NCI-H2081 (cell line): ENCODE results near the gene SLAMF6.
"Not testable (repeated sequence)": the region's sequence is repeated elsewhere in the genome, so short reads cannot be mapped to it uniquely, and the experiment has no call there.

Experiments used
- DNase-seq, 2 experiments: peaks; one replicate each; lab custom pipeline; 2025; lab: John Stamatoyannopoulos, UW

SLAMF6 gene

DNA sequence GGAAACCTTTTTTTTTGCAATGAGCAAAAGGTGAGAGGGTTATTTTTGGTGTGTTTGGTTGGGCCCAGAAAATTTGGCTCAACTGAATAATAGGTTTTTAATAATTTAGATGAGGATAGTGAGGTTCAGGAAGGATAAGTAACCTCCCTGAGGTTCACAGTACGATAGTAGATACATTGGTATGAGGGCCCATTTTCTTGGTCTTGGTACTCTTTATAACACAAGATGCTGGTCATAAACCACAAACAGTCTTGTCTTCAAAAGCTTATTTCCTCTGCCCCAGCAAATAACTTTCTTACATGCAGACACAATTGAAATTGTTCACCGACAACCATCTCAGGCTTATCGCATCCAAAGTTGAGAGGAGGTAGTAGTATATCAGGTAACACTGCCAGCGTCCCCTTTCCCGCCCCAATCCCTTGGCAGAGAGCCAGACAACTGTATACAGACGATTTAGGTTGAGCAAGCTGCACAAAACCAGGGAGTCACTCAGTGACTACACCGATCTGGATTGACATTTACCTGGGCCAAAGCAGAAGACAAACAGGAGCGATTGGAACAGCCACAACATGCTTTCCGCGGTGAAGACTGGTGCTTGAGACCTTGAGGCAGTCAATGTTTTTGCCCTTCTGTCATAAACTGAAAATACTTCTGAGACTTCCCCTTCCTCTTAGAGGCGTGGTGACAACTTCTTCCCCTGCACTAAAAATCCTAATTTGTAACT, at the start of gene SLAMF6:
Gene SLAMF6, minus strand, starts transcription at position 634 of the 724 bp plus-strand sequence. Its CDS starts 63 bp downstream, at position 571.
- no peak for DNase-seq

DNA sequence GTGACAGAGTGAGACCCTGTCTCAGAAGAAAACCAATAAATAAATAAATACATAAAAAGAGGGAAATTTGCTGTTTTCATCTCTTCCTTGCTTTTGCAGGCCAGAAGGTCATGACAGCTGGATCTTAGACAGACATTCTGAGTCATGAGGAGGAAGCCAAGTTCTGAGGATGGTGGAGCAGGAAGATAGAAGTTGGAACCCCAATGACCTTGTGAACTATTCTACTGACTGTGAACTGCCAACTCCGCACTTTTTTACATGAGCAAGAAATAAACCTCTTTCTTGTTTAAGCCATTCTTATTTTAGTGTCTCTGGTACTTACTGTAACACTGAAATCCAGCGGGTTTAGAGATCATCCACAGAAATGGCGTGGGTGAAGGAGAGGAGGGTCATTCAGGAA, 47.8 kb upstream of the SLAMF6 start:
- DNase-seq: no peak

DNA sequence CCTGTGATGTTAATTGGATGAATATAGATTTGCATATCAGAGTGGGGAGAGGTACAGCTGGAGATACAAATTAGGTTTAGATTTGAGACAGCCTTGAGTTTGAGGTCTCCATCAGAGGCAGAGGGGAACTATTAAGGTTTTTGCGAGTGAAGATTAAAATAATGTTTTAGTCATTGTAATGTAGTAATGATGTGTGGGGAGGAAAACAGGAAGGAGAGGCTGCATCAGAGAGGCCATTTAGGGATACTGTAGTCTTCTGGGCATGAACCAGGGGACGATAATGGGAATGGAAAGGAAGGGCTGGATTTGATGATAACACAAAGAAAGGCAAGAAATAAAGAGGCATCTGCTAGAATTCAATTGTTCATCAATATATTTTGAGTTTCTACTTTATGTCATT, 46.8 kb upstream of the SLAMF6 start:
- DNase-seq: no peak

DNA sequence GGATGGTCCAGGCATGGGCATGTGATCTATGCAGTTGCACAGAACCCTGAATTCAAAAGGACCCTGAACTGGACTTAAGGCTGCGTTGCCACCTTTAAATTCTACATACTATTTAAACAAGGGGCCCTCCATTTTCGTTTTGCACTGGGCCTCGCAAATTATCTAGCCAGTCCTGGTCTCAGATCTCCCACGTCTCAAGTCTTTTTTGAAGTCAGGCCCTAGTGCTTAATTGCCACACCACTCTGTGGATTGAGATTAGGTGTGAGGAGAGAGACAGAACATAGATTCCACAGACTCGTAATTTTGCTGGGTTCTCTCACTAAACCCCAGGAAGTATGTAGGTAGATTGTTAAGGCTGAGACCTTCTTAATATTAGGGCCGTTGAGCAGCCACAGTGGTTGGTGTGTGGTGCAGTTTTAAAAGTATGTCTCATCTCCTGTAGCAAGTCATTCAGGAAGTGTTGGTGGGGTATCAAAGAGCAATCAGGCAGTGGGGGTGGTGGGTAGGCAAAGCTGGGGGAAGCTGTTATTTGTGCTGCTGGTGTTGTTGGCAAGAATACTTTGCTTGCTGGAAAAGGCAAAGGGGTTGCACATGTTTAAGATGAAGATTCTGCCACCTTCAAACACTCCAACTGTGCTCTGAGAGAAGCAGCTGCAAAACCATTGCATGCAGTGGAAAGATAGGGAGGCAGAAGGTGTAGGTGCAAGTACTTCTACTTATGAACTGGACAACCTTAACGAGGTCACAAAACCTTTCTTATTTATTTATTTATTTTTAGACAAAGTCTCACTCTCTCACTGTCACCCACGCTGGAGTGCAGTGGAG, 45.0 kb upstream of the SLAMF6 start:
- DNase-seq: no peak

DNA sequence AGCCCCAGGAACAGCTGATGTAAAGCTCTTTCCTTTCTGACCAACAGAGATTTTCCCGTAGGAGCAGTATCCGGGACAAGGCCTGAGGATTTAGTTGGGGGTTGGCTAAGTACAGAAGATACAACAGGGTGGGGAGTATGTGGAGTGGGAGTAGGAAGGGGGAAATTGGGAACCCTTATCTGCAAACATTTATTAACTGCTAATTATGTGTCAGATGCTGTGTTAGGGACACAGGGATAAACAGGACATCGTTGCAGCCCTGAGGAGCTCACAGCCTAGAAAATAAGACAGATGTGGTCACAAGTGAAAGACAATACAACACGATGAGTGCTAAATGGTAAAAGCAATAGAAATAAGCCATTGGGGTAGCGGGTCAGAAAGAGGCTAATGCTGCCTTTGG, 44.3 kb upstream of the SLAMF6 start:
- no peak for DNase-seq

DNA sequence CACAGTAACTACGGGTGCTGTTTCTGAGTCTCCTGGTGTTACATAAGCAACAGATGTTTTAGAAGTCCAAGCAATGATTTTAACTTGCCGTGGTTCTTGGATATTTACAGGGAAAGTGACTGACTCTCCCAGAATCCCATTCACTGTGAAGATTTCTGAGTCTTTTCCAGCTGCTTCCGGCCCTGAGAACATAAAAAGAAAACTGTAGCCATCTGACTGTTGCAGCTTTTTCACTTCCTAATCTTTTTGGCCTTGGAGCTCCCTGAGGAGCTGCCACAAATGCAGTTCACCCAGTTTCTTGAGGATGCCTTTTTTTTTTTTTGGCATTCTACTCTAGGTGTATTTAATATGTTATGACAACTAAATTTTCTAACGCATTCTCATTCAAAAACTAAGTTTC, 42.5 kb upstream of the SLAMF6 start:
- no peak for DNase-seq

DNA sequence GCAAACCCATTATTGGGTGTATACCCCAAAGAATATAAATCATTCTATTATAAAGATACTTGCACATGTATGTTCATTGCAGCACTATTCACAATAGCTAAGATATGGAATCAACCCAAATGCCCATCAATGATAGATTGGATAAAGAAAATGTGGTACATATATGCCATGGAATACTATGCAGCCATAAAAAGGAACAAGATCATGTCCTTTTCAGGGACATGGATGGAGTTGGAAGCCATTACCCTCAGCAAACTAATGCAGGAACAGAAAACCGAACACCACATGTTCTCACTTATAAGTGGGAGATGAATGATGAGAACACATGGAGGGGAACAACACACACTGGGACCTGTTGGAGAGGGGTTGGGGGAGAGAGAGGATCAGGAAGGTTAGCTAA, 40.2 kb upstream of the SLAMF6 start:
- not testable (repeated sequence) for DNase-seq

DNA sequence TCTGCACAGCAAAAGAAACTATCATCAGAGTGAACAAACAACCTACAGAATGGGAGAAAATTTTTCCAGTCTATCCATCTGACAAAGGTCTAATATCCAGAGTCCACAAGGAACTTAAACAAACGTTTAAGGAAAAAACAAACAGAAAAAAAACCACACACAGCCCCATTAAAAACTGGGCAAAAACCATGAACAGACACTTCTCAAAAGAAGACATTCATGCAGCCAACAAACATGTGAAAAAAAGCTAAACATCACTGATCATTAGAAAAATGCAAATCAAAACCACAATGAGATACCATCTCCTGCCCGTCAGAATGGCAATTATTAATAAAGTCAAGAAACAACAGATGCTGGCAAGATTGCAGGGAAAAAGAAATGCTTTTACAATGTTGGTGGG, 39.7 kb upstream of the SLAMF6 start:
- DNase-seq: not testable (repeated sequence)

DNA sequence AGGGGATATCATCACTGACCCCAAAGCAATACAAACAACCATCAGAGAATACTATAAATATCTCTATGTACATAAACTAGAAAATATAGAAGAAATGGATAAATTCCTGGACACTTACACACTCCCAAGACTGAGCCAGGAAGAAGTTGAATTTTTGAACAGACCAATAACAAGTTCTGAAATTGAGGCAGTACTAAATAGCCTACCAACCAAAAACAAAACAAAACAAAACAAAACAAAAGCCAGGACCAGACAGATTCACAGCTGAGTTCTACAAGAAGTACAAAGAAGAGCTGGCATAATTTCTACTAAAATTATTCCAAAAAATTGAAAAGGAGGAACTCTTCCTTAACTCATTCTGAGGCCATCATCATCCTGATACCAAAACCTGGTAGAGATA, 37.8 kb upstream of the SLAMF6 start:
- no peak for DNase-seq

DNA sequence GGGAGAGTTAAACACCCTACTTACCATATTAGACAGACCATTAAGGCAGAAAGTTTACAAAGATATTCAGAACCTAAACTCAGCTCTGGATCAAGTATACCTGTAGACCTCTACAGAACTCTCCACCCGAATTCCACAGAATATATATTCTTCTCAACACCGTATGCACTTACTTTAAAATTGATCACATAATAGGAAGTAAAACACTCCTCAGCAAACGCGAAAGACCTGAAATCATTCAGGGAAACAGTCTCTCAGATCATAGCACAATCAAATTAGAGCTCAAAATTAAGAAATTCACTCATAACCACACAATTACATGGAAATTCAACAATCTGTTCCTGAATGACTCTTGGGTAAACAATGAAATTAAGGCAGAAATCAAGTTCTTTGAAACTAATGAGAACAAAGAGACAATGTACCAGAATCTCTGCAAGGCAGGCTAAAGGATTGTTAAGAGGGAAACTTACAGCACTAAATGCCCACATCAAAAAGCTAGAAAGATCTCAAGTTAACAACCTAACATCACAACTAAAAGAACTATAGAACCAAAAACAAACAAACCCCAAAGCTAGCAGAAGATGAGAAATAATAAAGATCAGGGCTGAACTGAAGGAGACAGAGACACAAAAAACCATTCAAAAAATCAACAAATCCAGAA, 37.1 kb upstream of the SLAMF6 start:
- DNase-seq: no peak

DNA sequence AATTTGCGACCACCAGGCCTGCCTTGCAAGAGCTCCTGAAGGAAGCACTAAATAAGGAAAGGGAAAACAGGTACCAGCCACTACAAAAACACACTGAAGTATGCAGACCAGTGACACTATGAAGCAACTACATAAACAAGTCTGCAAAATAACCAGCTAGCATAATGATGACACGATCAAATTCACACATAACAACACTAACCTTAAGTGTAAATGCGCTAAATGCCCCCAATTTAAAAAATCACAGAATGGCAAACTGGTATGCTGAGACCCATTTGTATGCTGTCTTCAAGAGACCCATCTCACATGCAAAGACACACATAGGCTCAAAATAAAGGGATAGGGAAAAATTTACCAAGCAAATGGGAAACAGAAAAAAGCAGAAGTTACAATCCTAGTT, 36.4 kb upstream of the SLAMF6 start:
- DNase-seq: not testable (repeated sequence)

DNA sequence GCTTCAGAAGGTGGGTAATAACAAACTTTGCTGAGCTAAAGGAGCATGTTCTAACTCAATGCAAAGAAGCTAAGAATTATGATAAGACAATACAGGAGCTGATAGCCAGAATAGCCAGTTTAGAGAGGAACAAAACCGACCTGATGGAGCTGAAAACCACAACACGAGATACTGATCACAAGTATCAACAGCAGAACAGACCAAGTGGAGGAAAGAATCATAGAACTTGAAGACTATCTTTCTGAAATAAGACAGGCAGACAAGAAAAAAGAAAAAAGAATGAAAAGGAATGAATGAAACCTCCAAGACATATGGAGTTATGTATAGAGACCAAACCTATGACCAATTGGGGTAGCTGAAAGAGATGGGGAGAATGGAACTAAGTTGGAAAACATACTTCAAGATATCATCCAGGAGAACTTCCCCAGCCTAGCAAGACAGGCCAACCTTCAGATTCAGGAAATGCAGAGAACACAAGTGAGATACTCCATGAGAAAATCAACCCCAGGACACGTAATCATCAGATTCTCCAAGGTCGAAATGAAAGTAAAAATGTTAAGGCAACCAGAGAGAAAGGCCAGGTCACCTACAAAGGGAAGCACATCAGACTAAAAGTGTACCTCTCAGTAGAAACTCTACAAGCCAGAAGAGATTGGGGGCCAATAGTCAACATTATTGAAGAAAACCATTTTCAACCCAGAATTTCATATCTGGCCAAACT, 35.8 kb upstream of the SLAMF6 start:
- DNase-seq: no peak

DNA sequence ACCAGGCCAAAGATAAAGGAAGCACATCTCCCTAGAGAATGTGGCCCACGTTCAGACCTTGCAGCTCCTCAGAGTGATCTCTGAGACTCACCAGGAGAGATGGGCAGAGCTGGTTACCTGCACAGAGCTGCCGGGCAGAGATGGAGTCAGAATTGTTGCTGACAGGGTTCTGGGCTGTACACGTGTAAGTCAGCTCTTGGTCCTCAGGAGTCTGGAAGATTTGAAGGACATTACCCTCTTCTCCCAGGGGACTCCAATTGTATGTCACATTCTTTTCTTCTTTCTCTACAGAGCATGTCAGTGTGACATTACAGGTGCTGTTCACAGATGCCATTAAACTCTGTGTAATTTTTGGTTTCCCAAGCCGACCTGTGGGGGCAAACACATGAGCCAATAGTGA, 30.7 kb upstream of the SLAMF6 start:
- no peak for DNase-seq

DNA sequence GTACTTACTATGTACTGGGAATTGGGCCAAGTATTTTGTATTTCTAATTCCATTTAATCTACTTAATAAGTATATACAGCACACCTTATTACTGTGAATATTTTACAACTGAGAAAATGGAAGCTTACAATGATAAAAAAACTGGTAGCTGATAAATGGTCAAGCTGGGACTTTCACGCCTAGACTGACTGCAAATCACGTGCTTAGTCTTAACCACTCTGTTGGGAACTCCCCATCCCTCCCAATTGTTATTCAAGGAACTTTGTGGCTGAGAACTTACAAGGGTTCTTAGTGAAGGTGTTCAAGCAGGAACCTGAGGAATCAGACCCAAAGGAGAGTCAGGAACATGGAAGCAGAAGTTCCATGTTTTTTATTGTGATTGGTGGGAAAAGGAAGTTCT, 29.4 kb upstream of the SLAMF6 start:
- no peak for DNase-seq

DNA sequence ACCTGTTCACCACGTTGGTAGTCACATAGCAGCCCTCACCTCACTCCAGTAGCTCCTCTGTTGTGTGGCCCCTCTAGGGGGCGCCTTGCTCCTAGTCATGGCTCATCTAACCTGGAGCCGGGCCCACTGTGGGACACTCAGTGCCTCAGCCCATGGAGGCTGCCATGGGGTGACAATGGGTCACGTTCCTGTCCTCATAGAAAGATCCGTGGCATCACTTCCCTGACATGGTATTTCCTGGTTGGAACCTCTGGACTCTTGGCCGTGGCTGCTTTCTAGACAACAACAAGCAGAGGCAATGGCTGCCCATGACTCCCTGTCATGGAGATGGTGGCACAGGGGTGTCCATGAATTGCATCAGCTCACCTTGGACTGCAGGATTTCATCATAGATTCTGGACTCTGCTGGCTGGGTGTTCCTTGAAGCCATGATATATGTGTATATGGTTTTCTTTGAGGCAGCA, 27.5 kb upstream of the SLAMF6 start:
- no peak for DNase-seq

DNA sequence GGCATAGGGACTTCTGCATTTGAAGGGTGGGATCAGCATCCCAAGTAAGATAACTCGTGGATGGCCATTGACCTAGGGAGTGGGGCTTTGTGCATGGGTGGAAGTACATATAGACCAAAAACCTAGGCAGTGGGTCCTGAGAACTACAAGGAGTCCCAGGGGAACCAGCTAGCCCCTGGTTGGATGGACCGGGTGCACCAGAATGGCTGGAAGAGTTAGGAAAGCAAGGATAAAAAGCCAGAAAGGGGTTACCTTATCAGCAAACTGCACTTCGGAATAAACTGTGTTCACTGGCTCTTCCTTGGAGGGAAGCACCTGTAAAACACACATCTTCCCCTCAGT, 26.6 kb upstream of the SLAMF6 start:
- DNase-seq: no peak

DNA sequence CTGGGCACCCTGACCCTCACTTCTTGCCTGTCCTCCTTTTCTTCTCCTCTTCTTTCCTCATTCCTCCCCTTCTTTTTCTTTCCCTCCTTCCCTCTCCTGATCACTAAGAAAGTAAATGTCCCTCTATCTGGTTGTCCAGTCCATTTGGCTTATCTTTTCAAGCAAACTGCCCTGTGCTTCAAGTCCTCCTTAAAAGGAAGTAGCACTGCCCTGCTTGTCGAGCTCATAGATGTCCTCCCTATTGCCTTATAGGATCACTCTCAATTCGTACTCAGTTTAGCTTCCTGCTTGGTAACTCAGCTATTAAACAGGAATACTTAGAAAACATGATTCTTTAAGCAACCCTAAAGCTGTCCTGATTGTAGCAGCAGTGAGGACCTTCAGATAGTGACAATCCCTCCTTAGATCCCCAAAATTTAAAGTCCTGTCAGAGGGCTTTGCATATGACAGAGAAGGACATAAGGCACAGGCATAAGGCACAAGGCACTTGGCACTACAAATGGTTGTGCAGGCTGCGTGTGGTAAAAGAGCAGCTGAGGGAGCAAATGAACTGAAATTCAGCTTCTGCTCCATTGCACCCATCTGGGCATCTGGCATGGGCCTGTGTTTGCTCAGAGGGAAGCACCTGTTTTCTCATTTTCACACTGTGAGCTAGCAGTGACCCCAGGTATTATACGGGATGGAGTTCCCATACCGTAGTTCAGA, 26.1 kb upstream of the SLAMF6 start:
- peak in 1 of 2 experiments; percentile 25 for DNase-seq

DNA sequence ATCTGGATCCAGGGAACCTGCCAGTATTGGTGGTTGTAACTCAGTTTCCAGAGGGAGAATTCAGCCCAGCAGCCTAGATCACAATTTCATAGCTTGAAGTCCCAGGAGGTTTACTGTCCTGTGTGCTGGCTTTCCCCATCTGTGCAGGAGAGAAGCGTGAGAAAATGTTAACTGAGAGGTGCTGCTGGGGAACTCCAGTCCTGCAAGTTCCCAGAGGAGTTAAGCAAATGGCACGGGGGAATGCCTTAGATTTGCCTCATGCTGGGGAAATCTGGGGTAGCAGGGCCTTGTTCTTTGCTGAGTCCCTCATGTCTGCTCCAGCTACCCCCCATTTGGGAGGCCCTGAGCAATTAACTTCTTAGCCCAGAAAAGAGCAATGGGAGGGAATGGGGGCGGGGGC, 25.1 kb upstream of the SLAMF6 start:
- DNase-seq: no peak

DNA sequence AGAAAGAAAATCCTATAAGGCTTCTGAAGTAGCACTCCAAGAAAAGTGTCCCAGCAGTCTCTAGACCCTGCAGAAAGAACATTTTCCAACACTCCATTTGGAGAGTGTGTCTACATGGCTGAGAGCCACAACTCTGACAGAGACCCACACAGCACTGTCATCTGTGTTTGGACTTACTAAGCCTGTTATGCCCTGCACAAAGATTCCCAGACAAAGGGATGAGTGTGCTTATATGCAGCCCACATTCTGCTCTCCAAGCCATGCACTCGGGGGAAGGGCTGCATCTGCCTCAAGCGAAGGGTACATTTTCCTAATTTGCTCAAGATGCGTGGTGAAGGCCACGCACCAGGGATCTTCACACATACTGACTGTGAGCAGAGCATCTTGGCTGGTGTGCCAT, 24.4 kb upstream of the SLAMF6 start:
- no peak for DNase-seq

DNA sequence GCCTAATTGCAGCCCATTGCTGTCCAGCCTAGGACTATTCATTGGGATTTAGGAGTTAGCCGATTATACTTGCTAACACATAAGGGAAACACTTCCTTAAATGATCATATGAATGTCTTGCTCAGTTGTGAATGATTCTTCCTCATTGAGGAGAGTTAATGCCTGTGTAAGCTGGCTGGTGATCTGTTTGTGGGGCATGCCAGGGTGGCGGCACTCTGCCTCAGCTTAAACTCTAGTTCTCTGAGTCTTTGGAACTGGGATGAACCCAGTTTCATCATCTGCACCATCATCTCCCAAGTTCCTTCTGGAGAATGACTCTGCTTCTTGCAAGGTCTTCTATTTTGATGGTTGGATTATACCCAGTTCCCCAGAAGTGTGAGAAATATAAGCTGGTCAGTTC, 23.9 kb upstream of the SLAMF6 start:
- no peak for DNase-seq

DNA sequence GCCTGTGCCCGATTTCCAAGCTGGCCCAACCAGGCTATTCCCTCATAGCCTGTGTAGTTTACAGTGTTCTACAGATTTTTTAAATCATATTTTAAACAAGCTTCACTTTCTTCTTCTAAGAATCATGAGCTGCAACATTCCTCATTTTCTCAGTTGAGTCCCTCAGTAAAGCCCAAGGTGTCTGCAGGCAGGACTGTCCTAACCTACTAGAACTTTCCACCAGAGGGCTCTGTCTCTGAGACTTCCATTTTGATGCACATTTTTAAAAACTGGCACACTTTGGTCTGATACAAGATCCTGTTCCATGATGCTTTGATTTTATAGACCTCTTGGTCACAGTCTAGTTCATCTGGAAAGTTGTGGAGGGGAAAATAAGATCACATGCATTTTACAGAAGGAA, 21.6 kb upstream of the SLAMF6 start:
- DNase-seq: no peak
